ENCODE results near the gene ATP6V1A. TPM values are rescaled to one million over a fixed set of nuclear protein-coding genes. Genes with fewer than 3 reads are reported as not detected.

The ATP6V1A gene
- total RNA-seq, 1 experiment from 2014 or later, result 59.2 TPM

DNA sequence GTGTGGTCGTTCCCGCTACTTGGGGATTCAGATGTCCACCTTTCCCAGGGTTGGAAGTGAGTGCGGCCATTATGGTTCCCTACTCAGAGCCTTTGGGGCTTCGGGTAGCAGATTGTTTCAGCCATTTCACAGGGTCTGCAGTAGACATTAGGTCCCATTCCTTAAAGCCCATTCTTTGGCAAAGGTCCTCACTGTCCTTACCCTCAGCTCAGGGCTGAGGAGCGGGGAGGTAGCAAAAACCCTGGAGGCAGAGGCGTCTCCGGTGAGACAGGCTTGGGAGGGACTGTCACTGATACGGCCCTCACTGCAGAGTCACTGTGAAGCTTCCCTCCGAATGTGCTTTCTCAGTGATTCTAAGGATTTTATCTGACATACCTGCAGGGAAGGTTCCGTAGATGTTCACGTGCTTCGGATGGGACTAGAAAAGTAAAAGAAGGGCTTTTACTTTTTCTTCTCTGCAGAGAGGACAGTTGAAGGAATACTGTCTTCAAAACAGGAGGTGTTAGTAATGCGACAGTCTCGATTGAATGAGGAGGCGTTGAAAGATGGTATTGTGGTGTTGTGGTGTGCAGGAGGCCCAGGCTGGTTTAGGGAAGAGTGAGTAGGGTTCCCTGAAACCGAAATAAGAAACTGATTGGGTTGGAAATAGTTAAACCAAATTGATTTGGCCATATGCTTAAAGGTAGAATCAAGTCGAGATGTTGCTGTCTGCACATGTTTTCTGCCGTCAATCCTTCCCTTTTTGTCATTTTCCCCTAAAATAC lies 630 bp downstream of the ATP6V1A start:
- DNase-seq (ENCODE audit: low read depth), result no peak

DNA sequence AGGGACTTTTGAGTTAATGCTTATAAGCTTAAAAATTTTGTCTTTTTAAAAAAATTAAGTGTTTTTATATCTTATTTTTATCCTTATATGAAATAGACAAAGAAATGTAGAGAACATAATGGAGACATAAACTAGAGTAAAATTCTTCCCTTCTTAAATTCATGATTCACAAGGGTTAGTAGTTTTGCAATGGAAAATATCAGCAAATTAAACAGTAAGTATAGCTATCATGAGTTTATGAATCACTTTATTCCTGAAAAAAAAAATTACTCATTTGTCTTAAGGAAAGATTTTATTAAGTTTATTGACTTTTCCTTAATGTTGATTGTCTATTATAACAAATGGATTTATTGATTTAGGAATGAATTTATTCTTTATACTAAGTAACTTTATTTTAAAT lies 4.3 kb downstream of the ATP6V1A start:
- DNase-seq (ENCODE audit: low read depth), result no peak

DNA sequence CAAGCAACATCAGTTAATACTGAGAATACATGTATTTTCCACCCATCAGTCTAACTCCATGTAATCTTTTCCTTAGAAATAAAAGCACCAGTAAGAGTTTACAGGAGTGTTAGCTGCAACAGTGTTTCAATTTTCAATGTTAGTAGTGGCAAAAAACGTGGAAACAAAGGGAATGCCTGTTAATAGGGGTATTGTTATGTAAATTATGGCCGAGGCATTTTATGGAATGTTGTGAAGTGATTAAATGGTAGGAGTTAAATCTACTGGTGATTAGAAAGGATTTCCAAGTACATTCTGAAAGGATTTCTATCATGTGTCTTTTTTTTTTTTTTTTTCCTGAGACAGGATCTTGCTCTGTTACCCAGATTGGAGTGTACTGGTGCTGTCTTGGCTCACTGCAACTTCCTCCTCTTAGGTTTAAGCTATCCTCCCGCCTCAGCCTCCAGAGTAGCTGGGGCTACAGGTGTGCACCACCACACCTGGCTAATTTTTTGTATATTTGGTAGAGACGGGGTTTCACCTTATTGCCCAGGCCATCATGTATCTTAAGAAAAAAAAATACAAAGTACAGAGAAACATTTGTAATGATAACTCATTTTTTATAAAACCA lies 6.6 kb downstream of the ATP6V1A start:
- DNase-seq (ENCODE audit: low read depth), result no peak

DNA sequence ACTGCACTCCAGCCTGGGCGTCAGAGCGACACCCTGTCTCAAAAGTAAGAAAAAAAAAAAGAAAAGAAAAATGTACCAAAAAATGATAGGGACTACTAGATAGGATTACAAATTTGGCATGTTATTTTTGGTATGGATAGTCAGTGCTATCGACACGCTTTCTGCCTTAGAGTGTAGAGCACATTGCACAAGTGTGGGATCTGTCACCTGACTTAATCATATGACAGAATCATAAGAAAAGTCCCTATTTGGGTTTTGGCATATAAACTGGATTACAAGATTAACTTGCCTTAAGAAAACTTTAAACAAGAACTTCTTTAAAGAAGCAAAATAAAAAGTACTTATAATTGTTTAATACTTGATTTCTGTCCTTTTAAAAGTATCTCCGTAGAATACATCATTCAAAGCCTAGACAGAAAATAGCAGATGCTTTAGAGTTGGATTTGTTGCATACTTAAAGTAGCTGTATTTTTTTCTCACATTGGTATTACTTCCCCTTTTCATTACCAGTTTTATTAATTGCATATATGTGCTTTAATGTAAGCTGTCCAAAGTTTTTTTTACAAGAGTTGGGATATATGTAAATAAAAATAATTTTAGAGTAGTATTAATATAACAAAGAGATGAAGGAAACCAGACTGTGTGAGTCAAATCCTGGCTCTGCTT lies 7.8 kb downstream of the ATP6V1A start:
- no peak for DNase-seq (ENCODE audit: low read depth)

DNA sequence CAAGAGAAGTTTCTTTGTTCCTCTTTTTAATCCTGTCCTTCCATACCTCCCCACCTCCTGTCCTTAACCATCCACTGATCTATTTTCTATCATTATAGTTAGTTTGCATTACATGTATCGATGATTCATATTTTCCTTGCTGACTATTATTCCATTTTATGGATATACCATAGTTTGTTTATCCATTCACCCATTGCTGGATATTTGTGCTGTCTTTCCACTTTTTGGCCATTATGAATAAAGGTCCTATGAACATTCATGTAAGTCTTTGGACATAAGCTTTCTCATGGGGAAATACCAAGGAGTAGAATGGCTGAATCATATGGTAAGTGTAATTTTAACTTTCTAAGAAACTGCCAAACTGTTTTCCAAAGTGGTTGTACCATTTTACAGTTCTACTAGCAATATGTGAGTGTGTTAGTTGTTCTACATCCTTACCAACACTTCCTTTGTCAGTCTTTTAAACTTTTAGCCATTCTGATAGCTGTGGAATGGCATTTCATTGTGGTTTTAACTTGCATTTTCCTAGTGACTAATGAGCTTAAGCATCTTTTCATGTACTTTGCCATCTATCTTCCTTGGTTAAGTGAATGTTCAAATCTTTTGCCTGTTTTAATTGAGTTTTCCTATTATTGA lies 11.7 kb downstream of the ATP6V1A start:
- peak; percentile 86 for DNase-seq (ENCODE audit: low read depth)

DNA sequence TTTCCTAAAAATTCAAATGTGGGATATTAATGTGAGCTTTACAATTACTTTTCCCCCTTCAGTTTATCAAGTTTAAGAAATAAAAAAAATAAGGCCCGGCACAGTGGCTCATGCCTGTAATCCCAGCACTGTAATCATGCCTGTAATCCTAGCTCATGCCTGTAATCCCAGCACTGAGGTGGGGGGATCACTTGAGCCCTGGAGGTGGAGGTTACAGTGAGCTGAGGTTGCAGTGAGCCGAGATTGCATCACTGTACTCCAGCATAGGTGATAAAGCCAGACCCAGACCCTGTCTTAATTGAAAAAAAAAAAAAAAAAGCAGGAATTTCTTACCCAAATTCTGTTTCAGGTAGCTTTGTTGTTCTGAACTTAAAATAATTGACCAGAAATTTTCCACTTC lies 17.9 kb downstream of the ATP6V1A start:
- no peak for DNase-seq (ENCODE audit: low read depth)

DNA sequence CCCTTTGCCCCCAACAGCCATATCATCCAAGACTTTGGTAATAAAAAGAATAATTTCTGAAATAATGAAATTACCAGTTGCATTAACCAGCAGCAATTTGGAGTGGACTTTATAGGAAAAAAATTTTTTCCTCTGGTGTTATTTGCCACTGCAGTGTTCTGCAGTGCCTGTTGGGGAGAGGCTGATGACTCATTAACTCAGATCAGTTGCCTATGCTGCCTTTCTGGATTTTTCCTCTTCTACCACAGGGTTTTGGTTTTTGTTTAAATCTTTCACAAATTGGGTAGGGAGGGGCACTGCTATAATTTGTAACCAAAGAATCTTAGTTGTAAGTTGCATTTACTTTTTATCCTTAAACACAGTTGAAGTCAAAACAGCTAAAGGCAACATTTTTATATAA lies 22.7 kb downstream of the ATP6V1A start:
- peak; percentile 67 for DNase-seq (ENCODE audit: low read depth)

DNA sequence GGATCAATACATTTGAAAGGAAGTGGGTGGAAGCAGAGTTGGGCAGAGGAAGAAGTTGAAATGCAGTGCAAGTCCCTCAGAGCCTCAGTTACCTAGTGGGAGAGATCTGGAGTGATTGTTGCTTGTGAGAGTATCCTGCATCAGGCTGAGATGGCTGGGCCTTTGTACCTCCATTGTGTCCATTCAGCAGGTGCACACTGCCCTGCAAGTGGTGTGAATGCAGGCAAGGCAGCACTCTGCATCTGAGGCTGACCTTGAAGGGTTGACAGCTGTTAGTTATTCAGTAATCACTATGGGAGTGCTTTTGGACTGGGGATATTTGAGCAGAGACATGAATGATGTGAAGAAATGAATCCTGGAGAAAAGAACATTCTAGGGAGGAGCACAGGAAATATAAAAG lies 25.2 kb downstream of the ATP6V1A start:
- DNase-seq (ENCODE audit: low read depth), result no peak

DNA sequence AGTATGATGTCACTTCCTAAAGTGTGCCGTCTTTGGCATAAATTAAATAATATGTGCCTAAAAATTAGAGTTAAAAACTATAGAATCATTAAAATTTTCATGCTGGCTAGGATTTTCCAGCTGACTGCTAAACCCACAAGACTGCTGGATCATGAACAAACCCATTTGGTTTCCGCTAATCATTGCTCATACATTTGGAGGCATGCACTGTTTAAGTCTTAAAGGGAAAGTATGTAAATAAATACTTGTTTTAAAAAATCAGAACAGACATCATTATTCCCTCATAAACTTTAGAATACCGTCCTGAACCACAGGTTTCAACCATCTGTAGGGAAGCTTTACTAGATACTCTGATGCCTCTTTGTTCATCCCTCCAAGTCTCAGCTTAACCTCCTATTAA lies 26.5 kb downstream of the ATP6V1A start:
- DNase-seq (ENCODE audit: low read depth), result peak; percentile 39

DNA sequence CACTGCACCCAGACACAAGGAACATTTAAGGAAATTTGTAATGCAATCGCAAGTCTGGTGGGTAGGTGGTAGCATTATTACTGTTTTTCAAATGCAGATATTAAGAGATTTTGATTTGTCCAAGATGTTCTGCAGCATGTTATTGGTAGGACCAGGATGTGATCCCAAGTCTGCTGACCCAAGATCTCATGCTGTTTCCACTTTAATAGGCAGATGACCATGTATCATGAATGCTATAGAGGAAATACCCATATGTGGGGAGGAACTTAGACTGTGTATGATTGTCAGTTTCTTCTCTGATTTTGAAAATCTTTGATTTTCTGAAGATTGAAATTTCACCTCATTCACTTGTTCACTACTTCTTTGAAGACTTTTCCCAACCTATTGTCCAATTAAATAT lies 28.7 kb downstream of the ATP6V1A start:
- no peak for DNase-seq (ENCODE audit: low read depth)

DNA sequence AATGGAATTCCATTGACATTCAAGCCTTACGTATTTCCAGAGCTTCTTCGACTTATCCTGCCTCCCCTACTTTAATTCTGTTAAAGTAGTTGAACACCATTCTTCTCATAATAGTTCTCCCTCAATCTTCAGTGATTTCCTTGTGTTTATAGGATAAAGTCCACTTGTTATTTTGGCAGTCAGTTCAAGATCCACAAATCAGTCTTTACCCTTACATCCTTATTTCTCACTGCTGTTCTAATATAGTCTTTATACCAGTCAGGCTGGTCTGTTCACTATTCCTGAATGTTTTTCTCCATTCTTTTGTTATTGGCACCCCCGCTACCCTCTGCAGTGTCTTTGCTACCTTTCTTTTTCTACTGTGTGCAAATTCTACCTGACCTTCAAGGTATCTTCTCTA lies 29.7 kb downstream of the ATP6V1A start:
- DNase-seq (ENCODE audit: low read depth), result no peak

DNA sequence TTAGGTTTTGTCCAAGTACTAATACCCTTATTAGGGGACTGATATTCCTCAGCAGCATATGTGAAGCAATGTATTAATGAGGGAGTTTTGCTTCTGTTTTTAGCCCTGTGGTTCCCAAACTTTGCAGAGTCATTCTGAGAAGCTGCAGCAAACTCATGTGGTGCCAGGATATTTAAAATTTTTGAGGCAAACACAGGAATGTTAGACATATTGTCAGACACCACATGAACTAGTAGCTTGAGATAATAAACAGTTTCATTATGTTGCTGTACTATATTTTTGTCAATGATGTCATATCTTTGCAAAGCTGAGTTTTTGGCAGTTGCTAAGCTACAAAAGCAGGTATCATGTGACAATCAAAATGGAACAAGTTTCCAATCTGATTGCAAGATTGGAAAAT lies 36.6 kb downstream of the ATP6V1A start:
- DNase-seq (ENCODE audit: low read depth), result peak; percentile 92

DNA sequence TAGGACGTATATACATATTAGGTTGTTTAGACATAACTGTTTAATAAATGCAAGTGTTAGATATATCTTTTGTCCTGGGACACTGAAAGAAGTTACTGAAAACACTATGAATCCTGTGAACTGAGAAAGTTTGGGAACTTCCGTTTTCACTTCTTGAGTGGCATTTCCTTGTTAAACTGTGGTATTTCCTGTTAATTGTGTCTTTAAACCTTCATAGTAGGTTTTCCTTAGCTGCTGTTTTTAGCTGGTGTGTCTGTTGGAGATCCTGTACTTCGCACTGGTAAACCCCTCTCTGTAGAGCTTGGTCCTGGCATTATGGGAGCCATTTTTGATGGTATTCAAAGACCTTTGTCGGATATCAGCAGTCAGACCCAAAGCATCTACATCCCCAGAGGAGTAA lies 37.1 kb downstream of the ATP6V1A start:
- no peak for DNase-seq (ENCODE audit: low read depth)

DNA sequence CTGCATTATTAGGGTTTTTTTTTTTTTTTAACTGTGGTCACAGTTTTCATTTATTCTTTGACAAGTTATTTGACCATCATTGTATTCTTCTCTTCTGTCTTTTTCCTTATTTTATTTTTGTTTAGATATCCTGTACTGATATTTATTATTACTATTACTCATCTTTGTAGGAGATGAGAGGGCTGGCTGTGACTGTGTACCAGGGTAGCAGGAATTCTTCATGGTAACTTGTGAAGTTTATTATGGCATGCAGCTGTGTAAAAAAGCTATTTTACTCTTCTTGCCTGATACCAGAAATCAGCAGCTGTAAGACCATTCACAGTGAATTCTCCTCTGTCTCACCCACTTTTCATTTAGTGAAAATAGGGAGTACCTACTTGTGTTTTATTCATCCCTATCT lies 44.5 kb downstream of the ATP6V1A start:
- DNase-seq (ENCODE audit: low read depth), result peak; percentile 35

DNA sequence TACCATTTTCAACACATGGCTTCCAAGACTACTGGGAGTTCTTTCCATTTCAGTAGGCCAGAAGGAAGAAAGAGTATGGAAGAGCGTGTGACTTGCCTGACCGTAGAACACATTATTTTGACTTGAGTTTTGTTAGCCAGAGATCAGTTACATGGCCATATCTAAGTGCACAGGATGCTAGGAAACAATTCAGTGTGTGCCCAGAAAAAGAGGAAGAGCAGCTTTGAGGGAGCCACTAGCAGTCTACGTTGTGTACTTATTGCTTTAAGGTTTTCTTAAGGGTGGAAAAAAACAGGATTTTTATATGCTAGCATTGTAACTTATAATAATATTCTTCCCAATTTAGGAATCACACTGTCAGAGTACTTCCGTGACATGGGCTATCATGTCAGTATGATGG lies 47.7 kb downstream of the ATP6V1A start:
- DNase-seq (ENCODE audit: low read depth), result no peak

DNA sequence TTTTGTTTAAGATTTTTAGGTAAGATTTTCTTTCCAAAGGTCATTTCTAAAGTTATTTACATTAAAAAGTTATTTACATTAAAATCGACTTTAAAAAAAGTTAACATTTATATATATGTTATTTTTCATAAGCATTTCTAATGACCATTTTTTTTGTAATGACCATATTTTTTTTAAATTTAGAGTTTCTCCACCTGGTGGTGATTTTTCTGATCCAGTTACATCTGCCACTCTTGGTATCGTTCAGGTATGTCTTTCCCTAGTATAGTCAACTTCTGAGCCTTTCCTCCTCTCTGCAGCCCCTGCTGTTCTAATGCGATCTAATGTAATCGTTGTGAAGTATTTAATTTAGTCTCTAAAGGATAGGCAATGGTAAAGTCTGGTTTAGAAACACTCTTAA lies 48.9 kb downstream of the ATP6V1A start:
- DNase-seq (ENCODE audit: low read depth), result no peak

DNA sequence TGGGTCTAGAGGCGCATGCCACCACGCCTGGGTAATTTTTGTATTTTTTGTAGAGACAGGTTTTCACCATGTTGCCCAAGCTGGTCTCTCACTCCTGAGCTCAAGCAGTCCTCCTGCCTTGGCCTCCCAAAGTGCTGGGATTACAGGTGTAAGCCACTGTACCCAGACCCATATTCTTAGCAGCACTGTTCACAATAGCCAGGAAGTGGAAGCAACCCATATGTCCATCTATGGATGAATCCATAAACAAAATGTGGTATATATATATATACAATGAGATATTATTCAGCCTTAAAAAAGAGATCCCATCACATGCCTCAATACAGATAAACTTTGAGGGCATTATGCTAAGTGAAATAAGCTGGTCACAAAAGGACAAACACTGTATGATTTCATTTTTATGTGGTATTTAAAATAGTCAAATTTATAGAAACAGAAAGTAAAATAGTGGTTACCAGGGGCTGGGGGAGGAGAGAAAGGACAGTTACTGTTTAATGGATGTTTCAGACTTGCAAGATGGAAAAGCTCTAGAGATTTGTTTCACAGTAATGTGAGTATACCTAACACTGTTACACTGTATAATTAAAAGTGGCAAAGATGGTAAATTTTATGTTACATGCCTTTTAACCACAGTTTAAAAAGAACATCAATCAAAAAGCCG lies 56.1 kb downstream of the ATP6V1A start:
- DNase-seq (ENCODE audit: low read depth), result no peak

DNA sequence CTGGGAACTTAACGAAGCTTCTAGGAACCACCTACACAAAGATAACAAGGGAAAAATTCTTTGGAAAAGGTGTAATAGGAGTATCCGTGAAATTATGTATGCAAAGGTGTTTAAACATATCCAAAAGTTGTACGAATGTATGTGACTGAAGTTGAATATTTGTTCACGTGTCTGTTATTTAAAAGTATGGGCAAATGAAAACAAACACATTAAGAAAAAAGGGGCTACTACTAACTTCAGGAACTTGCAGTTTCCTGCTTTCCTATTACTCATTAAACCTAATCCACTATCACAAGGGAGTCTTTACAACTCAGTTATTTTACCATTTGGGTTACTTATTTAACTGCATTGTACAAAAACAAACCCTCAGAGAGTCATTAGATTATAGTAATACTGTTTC lies 57.8 kb downstream of the ATP6V1A start:
- no peak for DNase-seq (ENCODE audit: low read depth)

DNA sequence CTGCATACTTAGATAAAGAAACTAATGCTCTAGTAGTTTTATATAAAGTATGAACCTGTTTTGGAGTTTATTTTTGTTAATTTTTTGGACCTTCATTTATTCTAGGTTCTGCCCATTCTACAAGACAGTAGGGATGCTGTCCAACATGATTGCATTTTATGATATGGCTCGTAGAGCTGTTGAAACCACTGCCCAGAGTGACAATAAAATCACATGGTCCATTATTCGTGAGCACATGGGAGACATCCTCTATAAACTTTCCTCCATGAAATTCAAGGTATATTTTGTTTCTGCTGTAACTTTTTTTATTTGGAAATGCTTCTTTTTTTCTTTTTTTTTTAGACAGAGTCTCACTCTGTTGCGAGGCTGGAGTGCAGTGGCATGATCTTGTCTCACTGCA lies 58.4 kb downstream of the ATP6V1A start:
- no peak for DNase-seq (ENCODE audit: low read depth)

DNA sequence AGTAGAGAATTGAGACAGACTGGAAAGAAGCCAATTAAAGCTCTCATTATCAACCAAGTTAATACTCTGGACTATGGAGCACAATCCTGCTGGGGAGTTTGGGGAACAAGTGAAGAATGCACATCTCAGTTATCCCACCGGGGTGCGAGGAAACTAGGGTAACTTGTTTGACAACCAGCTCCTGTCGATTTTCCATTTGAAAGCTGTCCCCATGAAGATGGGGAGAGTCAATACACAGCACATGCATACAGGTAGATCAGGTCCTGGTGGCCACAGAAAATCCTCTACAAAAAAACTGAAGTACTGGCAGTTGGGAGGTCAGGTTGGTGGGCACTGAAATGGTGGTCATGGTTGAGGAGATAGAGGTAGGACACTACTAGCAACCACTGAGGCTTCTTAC lies 66.0 kb downstream of the ATP6V1A start:
- DNase-seq (ENCODE audit: low read depth), result no peak

DNA sequence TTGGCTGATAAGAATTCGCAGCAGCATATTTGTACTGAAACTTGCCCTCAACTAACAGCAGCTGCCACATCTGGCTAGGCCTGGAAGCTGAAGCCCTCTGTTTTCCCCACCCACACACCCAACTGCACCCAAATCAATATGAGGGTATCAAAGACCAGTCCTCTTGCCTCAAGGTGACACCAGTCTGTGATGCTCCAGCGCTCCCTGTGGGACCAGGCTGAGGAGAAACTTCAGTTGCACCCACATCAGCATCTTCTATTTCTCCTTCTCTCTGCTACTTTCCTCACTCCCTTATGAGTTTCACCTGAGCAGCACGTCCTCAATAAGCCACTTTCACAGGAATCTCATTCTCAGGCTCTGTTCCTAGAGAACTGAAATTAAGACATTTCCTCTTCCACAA lies 73.0 kb downstream of the ATP6V1A start:
- DNase-seq (ENCODE audit: low read depth), result no peak

DNA sequence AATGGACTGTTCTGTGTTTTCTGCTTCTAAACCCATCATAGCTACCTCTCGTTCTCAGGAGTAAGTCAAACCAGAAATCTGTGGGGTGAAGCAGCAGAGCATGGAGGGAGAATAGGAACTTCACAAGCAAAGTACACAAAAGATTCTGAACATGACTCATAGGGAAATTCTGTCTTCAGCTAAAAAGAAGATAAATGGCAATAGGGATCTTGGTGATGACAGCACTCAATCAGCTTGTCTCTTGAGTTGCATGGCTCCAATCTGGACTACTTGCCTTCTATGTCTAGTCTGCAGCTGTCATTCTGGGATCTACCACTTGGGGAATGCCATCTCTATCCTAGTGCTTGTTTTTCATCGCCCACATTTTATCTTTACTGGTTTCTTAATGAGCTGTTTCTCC lies 78.3 kb downstream of the ATP6V1A start:
- DNase-seq (ENCODE audit: low read depth), result peak; percentile 39
